Measurements from ENCODE around the gene ARHGAP25.

ARHGAP25 gene

DNA sequence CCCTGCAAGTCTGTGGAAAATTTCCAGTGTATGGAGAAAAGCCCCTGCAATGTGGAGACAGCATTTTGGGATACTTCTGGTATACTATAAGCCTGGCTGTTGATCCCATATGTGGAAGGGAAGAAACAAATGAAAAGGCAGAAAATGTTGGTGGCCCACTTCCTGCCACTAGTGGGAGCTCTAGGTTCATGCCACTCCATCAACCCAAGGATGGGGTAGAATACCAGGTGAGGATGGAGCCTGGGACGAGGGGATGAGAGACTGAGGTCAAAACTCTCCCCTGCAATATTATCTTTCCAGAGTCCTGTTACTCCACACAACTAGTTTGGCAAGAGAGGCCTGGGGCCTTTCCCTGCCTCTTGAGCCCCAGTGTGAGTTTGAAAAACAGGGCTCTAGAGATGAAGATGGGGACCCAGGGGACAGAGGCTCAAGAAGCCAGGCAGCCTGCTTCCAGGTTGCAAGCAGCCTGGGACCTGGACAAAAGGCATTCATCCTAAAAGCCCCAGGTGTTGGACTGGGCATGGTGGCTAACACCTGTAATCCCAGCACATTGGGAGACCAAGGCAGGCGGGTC, 104.7 kb downstream of the ARHGAP25 start:
- DNase-seq (ENCODE audit: insufficient read length, low spot score) (no peak), FAIRE-seq (no peak)
- TF ChIP-seq POLR2AphosphoS5 (IDR thresholded peaks at IDR 0.05; ENCODE audit: low read depth, low read length) (no peak), POLR2A (IDR thresholded peaks at IDR 0.05; ENCODE audit: low read depth, low read length) (no peak), PAX5 (IDR thresholded peaks at IDR 0.05; ENCODE audit: insufficient read depth, low read length, severe bottlenecking) (no peak)

DNA sequence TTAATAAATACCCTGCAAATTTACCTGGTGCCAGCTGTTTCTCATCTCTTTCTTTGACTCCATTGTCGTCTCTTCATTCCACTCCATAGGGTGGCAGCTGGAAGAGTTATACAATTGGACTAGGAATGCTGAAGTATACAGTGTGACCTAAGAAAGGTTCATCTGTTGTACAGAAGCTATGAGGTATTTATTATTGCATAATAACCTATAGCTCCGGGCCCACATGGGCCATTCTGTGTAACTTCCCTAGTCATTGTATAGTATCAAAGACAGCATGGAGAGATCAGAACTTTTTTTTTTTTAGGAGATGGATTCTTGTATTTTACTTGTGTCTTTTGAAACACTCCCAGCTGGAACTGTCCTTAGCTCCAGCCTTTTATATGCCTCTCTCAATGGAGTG, 110.4 kb downstream of the ARHGAP25 start:
- DNase-seq (ENCODE audit: insufficient read length, low spot score) (no peak), FAIRE-seq (no peak)
- TF ChIP-seq PAX5 (IDR thresholded peaks at IDR 0.05; ENCODE audit: insufficient read depth, low read length, severe bottlenecking) (no peak), POLR2A (IDR thresholded peaks at IDR 0.05; ENCODE audit: low read depth, low read length) (no peak), TAF1 (IDR thresholded peaks at IDR 0.05; ENCODE audit: low read depth, low read length) (no peak), POLR2AphosphoS5 (IDR thresholded peaks at IDR 0.05; ENCODE audit: low read depth, low read length) (no peak), SPI1 (IDR thresholded peaks at IDR 0.05; ENCODE audit: low read depth, low read length) (no peak), POU2F2 (IDR thresholded peaks at IDR 0.05; ENCODE audit: low read depth, low read length) (no peak)

DNA sequence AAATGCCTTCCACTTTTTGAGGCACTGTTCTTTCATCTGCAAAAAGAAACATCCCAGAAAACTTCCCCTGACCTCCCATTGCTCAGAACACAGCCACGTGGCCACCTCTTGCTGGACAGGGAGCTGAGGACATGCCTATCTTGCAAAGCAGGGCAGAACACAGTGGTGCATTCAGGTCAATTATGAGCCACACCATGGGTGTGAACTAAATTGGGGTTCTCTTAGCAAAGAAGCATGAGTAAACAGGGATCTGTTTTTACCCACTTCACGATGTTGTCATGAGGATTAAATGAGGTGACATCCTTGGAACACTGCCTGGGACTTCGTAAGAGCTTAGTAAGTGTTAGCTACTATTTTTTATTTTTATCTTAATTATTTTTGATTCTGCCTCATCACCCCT, 111.5 kb downstream of the ARHGAP25 start:
- no peak for TF ChIP-seq TAF1 (IDR thresholded peaks at IDR 0.05; ENCODE audit: low read depth, low read length)
- no peak for TF ChIP-seq PAX5 (IDR thresholded peaks at IDR 0.05; ENCODE audit: insufficient read depth, low read length, severe bottlenecking)
- no peak for TF ChIP-seq POLR2A (IDR thresholded peaks at IDR 0.05; ENCODE audit: low read depth, low read length)
- no peak for TF ChIP-seq POLR2AphosphoS5 (IDR thresholded peaks at IDR 0.05; ENCODE audit: low read depth, low read length)
- TF ChIP-seq POU2F2 (IDR thresholded peaks at IDR 0.05; ENCODE audit: low read depth, low read length), result no peak
- no peak for TF ChIP-seq SPI1 (IDR thresholded peaks at IDR 0.05; ENCODE audit: low read depth, low read length)
- no peak for DNase-seq (ENCODE audit: insufficient read length, low spot score)
- no peak for FAIRE-seq

DNA sequence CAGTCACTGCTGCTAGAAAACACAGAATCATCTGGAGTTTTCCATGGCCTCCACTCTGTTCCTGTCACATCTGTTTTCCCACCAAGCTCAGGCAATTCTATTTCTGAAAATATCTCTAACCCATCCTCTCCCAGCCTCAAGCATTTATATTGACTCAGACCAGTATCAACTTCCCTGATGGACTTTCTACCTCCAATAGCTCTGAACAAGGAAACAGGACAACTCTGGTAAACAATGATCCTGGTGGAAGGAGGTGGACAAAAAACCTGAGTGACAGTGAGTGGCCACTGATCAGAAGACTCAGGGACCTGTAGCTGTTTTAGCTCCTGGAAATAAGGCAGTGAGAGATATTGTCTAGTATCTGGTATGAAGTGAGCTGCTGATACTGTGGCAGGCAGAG, 113.1 kb downstream of the ARHGAP25 start:
- DNase-seq (ENCODE audit: insufficient read length, low spot score) (no peak), FAIRE-seq (no peak)
- TF ChIP-seq PAX5 (IDR thresholded peaks at IDR 0.05; ENCODE audit: insufficient read depth, low read length, severe bottlenecking), result no peak
- TF ChIP-seq POLR2AphosphoS5 (IDR thresholded peaks at IDR 0.05; ENCODE audit: low read depth, low read length), result no peak
- TF ChIP-seq SPI1 (IDR thresholded peaks at IDR 0.05; ENCODE audit: low read depth, low read length), result no peak
- no peak for TF ChIP-seq POU2F2 (IDR thresholded peaks at IDR 0.05; ENCODE audit: low read depth, low read length)
- TF ChIP-seq POLR2A (IDR thresholded peaks at IDR 0.05; ENCODE audit: low read depth, low read length), result no peak
- no peak for TF ChIP-seq TAF1 (IDR thresholded peaks at IDR 0.05; ENCODE audit: low read depth, low read length)

DNA sequence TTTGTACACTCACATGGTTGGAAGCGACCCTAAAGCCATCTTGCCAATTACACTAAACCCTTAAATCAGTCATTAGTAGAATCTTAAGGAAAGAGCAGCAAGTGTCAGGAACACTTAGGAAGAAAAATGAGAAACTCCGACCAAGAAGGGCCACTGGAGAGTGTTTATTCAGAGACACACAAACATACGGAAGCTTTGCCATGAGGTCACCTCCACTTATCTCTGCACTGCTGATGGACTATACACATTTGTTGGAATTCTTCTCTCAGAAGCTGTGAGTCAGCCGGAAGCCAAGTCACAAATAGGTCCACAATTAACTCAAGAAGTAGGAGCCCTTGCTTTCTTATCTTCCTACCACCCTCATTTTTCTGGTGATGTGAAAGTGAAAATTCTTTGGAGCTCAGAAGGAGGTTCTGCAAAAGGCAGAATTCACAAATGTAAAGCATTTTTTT, 115.0 kb downstream of the ARHGAP25 start:
- TF ChIP-seq POU2F2 (IDR thresholded peaks at IDR 0.05; ENCODE audit: low read depth, low read length) (no peak), TAF1 (IDR thresholded peaks at IDR 0.05; ENCODE audit: low read depth, low read length) (no peak), POLR2AphosphoS5 (IDR thresholded peaks at IDR 0.05; ENCODE audit: low read depth, low read length) (no peak), POLR2A (IDR thresholded peaks at IDR 0.05; ENCODE audit: low read depth, low read length) (no peak), SPI1 (IDR thresholded peaks at IDR 0.05; ENCODE audit: low read depth, low read length) (no peak), PAX5 (IDR thresholded peaks at IDR 0.05; ENCODE audit: insufficient read depth, low read length, severe bottlenecking) (no peak)
- DNase-seq (ENCODE audit: insufficient read length, low spot score) (no peak), FAIRE-seq (no peak)

DNA sequence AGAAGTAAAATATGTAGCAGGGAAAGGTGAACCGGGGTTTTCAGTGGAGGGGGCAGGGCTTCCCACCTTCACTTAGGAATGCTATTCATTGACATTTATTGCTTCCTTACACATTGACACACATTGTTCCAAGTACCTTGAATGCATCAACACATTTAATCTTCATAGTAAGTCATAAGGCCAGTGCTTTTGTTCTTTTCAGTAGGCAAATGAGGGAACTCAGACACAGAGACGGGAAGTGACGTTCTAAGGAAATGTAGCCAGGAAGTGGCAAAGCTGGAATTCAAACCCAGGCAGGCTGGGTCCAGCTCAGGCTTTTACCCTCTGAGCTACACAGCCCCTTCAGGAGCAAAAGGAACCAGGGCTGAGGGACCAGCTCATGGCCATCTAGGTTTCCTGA, 115.9 kb downstream of the ARHGAP25 start:
- DNase-seq (ENCODE audit: insufficient read length, low spot score) (no peak), FAIRE-seq (no peak)
- TF ChIP-seq SPI1 (IDR thresholded peaks at IDR 0.05; ENCODE audit: low read depth, low read length) (no peak), POLR2AphosphoS5 (IDR thresholded peaks at IDR 0.05; ENCODE audit: low read depth, low read length) (no peak), PAX5 (IDR thresholded peaks at IDR 0.05; ENCODE audit: insufficient read depth, low read length, severe bottlenecking) (no peak), TAF1 (IDR thresholded peaks at IDR 0.05; ENCODE audit: low read depth, low read length) (no peak), POU2F2 (IDR thresholded peaks at IDR 0.05; ENCODE audit: low read depth, low read length) (no peak), POLR2A (IDR thresholded peaks at IDR 0.05; ENCODE audit: low read depth, low read length) (no peak)

DNA sequence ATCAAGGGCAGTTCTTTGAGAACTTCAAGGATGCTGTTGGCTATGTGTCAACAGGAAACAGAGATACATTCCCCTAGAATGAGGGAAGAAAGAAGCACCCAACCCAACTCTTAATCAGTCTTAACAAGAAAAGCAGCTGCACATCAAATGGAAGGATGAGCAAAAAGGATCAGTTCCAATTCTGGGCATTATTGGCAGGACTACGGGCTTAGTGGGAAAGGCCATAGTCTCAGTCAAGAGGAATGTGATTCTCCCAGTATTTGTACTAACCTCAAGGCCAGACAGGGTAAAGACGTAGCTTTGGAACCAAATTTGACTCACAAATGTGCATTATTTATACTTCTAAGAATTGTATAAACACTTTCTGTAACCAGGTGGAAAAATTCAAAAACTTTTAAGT, 118.4 kb downstream of the ARHGAP25 start:
- DNase-seq (ENCODE audit: insufficient read length, low spot score) (no peak), FAIRE-seq (no peak)
- TF ChIP-seq PAX5 (IDR thresholded peaks at IDR 0.05; ENCODE audit: insufficient read depth, low read length, severe bottlenecking), result no peak
- TF ChIP-seq POLR2A (IDR thresholded peaks at IDR 0.05; ENCODE audit: low read depth, low read length), result no peak
- no peak for TF ChIP-seq SPI1 (IDR thresholded peaks at IDR 0.05; ENCODE audit: low read depth, low read length)
- TF ChIP-seq POU2F2 (IDR thresholded peaks at IDR 0.05; ENCODE audit: low read depth, low read length), result no peak

DNA sequence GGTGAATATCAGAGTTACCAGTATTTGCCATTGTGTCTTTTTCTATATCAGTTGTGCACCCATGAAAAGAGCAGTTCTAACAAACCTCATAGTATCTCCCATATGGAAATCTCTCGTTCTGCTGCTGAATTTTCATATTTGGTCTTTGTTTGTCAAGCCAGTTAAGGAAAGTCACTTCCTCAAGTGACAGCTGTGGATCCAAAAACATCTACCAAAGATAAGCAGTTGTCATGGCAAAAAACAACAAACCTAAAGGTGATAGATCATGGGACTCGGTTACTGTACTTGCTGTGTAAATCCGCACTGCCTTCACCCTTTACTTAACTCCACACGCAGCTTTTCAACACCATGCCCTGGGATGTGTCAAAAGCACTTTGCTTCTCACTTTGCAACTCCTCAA, 119.3 kb downstream of the ARHGAP25 start:
- no peak for TF ChIP-seq POLR2A (IDR thresholded peaks at IDR 0.05; ENCODE audit: low read depth, low read length)
- TF ChIP-seq SPI1 (IDR thresholded peaks at IDR 0.05; ENCODE audit: low read depth, low read length), result 0 out of 2 replicates have a peak, but pooled peaks have one; percentile 2
- TF ChIP-seq POU2F2 (IDR thresholded peaks at IDR 0.05; ENCODE audit: low read depth, low read length), result no peak
- DNase-seq (ENCODE audit: insufficient read length, low spot score) (no peak), FAIRE-seq (no peak)

DNA sequence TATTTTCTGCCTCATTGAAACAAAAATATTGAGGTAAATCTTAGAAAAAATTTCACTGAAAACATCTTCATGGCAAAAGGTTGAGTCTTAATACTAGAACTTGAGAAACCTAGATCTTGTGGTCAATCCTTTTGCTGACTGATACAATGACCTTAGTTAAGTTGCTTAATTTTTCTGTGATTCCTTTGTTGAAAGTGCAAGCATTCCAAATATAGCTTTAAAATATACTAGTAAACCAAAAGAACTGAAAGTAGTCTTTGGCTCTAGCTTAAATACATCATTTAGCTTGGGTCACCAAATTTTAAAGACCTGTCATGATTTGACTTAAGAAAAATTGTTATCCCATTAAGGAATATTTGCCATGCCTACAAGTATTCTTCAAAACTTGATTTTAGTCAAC, 119.9 kb downstream of the ARHGAP25 start:
- no peak for DNase-seq (ENCODE audit: insufficient read length, low spot score)
- no peak for TF ChIP-seq TAF1 (IDR thresholded peaks at IDR 0.05; ENCODE audit: low read depth, low read length)
- no peak for TF ChIP-seq PAX5 (IDR thresholded peaks at IDR 0.05; ENCODE audit: insufficient read depth, low read length, severe bottlenecking)
- TF ChIP-seq SPI1 (IDR thresholded peaks at IDR 0.05; ENCODE audit: low read depth, low read length), result no peak
- TF ChIP-seq POU2F2 (IDR thresholded peaks at IDR 0.05; ENCODE audit: low read depth, low read length), result no peak
- TF ChIP-seq POLR2A (IDR thresholded peaks at IDR 0.05; ENCODE audit: low read depth, low read length), result no peak
- TF ChIP-seq POLR2AphosphoS5 (IDR thresholded peaks at IDR 0.05; ENCODE audit: low read depth, low read length), result no peak
- no peak for FAIRE-seq

DNA sequence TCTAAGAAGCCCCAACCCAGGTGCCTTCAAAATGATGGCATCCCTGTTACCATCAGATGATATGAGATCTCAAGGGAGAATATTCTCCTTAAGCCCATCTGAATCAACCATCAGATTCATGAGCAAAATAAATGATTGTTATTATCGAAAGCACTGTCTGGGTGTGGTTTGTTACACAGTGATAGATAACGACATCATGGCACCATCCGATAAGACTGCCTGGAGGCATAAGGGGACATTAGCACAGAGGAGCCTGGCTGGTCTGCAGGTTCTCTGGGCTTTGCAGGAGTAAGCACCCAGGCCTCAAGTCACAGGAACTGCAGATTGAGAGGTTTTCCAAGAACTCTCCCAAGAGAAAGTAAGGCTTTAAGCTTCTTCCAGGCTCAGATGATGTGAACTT, 120.9 kb downstream of the ARHGAP25 start:
- DNase-seq (ENCODE audit: insufficient read length, low spot score), result no peak
- no peak for FAIRE-seq
- TF ChIP-seq POU2F2 (IDR thresholded peaks at IDR 0.05; ENCODE audit: low read depth, low read length), result no peak
- TF ChIP-seq POLR2A (IDR thresholded peaks at IDR 0.05; ENCODE audit: low read depth, low read length), result no peak
- TF ChIP-seq TAF1 (IDR thresholded peaks at IDR 0.05; ENCODE audit: low read depth, low read length), result no peak
- TF ChIP-seq SPI1 (IDR thresholded peaks at IDR 0.05; ENCODE audit: low read depth, low read length), result no peak
- no peak for TF ChIP-seq POLR2AphosphoS5 (IDR thresholded peaks at IDR 0.05; ENCODE audit: low read depth, low read length)
- no peak for TF ChIP-seq PAX5 (IDR thresholded peaks at IDR 0.05; ENCODE audit: insufficient read depth, low read length, severe bottlenecking)

Data from GM12891 (cell line).